ENCODE measurements around the gene PDE9A. TPM values are rescaled to one million over a fixed set of nuclear protein-coding genes. Genes with fewer than 3 reads are reported as not detected.

PDE9A gene
- total RNA-seq, 1 experiment from 2014 or later: 31.9 TPM

- Histone ChIP-seq H3T11ph (ENCODE audit: low read length) (no peak overlapping the region), H3K23ac (ENCODE audit: insufficient read length, low read depth, low read length) (no peak overlapping the region), H3K79me1 (ENCODE audit: insufficient read depth, low read depth, low read length, poor library complexity, severe bottlenecking) (no peaks in the 10 kb centered on the region), H4K5ac (ENCODE audit: insufficient read length, low read depth, low read length) (no peak overlapping the region), H3K4ac (ENCODE audit: low read depth, low read length) (no peak overlapping the region), H4K91ac (ENCODE audit: insufficient read length, low read depth, low read length) (no peak overlapping the region), H3K9me3 (ENCODE audit: control insufficient read depth, low read depth, low read length) (no peaks in the 10 kb centered on the region), H4K20me1 (ENCODE audit: control insufficient read depth, insufficient read depth, insufficient read length) (no peaks in the 10 kb centered on the region), H3K56ac (ENCODE audit: insufficient read length, low read depth, low read length) (no peak overlapping the region), H3K4me1 (ENCODE audit: insufficient read depth, low read length) (no peaks in the 10 kb centered on the region), H2BK15ac (ENCODE audit: low read depth, low read length) (no peak overlapping the region), H3K23me2 (ENCODE audit: insufficient read length, low read depth, low read length, poor library complexity, severe bottlenecking) (no peaks in the 10 kb centered on the region), H3K18ac (ENCODE audit: insufficient read length, low read depth, low read length) (no peak overlapping the region), H2BK120ac (ENCODE audit: low read depth, low read length, poor library complexity, severe bottlenecking) (no peak overlapping the region), H4K8ac (replicated peaks; ENCODE audit: insufficient read length, low read depth, low read length) (no peak overlapping the region), H3K4me2 (ENCODE audit: insufficient read depth, insufficient read length, low read length) (no peak overlapping the region), H2AFZ (ENCODE audit: low read length) (no peak overlapping the region), H3K9ac (ENCODE audit: extremely low read depth, insufficient read length, low read length) (no peak overlapping the region), H2BK20ac (ENCODE audit: low read depth, low read length, poor library complexity, severe bottlenecking) (no peak overlapping the region), H2BK12ac (ENCODE audit: insufficient read length, low read depth, low read length) (no peak overlapping the region), H3K14ac (ENCODE audit: insufficient read depth, low read length) (no peak overlapping the region), H3K27ac (ENCODE audit: insufficient read length, low read depth, low read length) (no peak overlapping the region), H2BK5ac (ENCODE audit: insufficient read length, low read length) (no peak overlapping the region), H3K79me2 (ENCODE audit: insufficient read depth, low read length) (no peaks in the 10 kb centered on the region), H3K27me3 (ENCODE audit: insufficient read depth, low read length) (no peaks in the 10 kb centered on the region), H2AK5ac (ENCODE audit: insufficient read length, low read length) (no peak overlapping the region)
- H3K27me3 Mint-ChIP-seq (ENCODE audit: low read depth): no peaks in the 10 kb centered on the region
- no CpG with 5 or more reads among the region's 6 CpGs for WGBS (ENCODE audit: extremely low coverage, insufficient read length, low lambda C conversion rate)
- no peak for DNase-seq
- peaks cover 0 to 9% (median 3%) of the 10 kb centered on the region in 3 experiments; a peak in 5 of 7 replicates for H3K36me3 Mint-ChIP-seq (ENCODE audit: insufficient read depth in 1 of 3, low read depth in 3 of 3)
- TF ChIP-seq, protein P1, sequence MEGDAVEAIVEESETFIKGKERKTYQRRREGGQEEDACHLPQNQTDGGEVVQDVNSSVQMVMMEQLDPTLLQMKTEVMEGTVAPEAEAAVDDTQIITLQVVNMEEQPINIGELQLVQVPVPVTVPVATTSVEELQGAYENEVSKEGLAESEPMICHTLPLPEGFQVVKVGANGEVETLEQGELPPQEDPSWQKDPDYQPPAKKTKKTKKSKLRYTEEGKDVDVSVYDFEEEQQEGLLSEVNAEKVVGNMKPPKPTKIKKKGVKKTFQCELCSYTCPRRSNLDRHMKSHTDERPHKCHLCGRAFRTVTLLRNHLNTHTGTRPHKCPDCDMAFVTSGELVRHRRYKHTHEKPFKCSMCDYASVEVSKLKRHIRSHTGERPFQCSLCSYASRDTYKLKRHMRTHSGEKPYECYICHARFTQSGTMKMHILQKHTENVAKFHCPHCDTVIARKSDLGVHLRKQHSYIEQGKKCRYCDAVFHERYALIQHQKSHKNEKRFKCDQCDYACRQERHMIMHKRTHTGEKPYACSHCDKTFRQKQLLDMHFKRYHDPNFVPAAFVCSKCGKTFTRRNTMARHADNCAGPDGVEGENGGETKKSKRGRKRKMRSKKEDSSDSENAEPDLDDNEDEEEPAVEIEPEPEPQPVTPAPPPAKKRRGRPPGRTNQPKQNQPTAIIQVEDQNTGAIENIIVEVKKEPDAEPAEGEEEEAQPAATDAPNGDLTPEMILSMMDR (conservative IDR thresholded peaks at IDR 0.05): no peak
- peaks cover 22 to 29% of the 10 kb centered on the region in 2 experiments for H3K4me1 Mint-ChIP-seq
- H3K4me3 Mint-ChIP-seq: no peak overlapping the region
- H3K9me3 Mint-ChIP-seq: no peaks in the 10 kb centered on the region
- peak overlapping the region in 1 of 3 experiments; percentile 76; a peak in 1 of 7 replicates for H3K27ac Mint-ChIP-seq
These were observed 68.0 kb downstream of the PDE9A start for GRCh38 chr21:42721341-42721824.
